Psoas muscle (tissue), 8 donors: ENCODE measurements around the gene PACS2. TPM values are rescaled to one million over a fixed set of nuclear protein-coding genes. Genes with fewer than 3 reads are reported as not detected.

Experiments used
- ATAC-seq, 4 donors: fragments of 200-7000 bp; cut with Tn5 transposase; one replicate each; pipeline ENCODE4 v1.9.1; 2020; ENCODE audit warnings: moderate library complexity in 3 of 4, mild to moderate bottlenecking in 2 of 4
- DNase-seq, 2 donors: peaks; one replicate each; pipeline ENCODE4 v3.0.0-alpha.2; 2020
- H3K27ac ChIP-seq: fragments of 200-600 bp; one replicate; pipeline ENCODE4 v1.8.0; 2022
- H3K27me3 ChIP-seq, 3 donors: fragments of 200-600 bp in 1 of 3; one replicate each; pipeline versions ENCODE4 v1.6.1 to v1.8.0; 2013 to 2022; ENCODE audit warnings: low read length in 2 of 3, mild to moderate bottlenecking in 2 of 3, moderate library complexity in 1 of 3; ENCODE audit not compliant: insufficient read depth in 3 of 3
- H3K36me3 ChIP-seq, 2 donors: fragments of 200-600 bp in 1 of 2; one replicate each; pipeline versions ENCODE4 v1.6.1 to v1.8.0; 2013 to 2022; ENCODE audit warnings: low read depth in 1 of 2, mild to moderate bottlenecking in 1 of 2, moderate library complexity in 1 of 2; ENCODE audit not compliant: insufficient read depth in 1 of 2
- H3K4me1 ChIP-seq: fragments of 200-600 bp; one replicate; pipeline ENCODE4 v1.8.0; 2022
- H3K4me3 ChIP-seq: fragments of 200-600 bp; one replicate; pipeline ENCODE4 v1.8.0; 2022; ENCODE audit warnings: mild to moderate bottlenecking
- H3K9me3 ChIP-seq: fragments of 200-600 bp; one replicate; pipeline ENCODE4 v1.8.0; 2022
- CTCF ChIP-seq: fragments of 200-600 bp; IDR thresholded peaks from one replicate; pipeline ENCODE4 v1.8.0; 2022; ENCODE audit warnings: antibody characterized with exemption
- WGBS, 3 donors: extraction: QIAGEN DNeasy Blood & Tissue Kit; methylation state at CpG; one replicate each; pipeline versions ENCODE4 v1.1.6 to v1.1.7; 2013; 5-methylcytosine and 5-hydroxymethylcytosine counted together
- intact Hi-C, 2 donors: fragments of 100-400 bp; cut with DNase I; formaldehyde crosslinking; loops; one replicate each; pipeline versions ENCODE4 v1.11.0 to v1.14.2; 2022
- polyA plus RNA-seq, 3 donors: library from polyadenylated mRNA; stranded (reverse); fragments of 200-250 nt; gene quantifications; one replicate each; pipeline ENCODE4 v1.2.3, GENCODE V29; 2013
- total RNA-seq, 4 donors: library from RNA; stranded (reverse); fragmentation: NEBNext Ultra II Directional in 2 of 4; extraction: Animal tissue kit (Norgen Biotek cat#: 25700) in 2 of 4; gene quantifications; one replicate each; pipeline versions ENCODE4 v1.2.1 to v1.2.4, GENCODE V29; 2021 to 2023
- donor health status: healthy with polysubstance abuse.
- donor health status: DM: no; HTN: no; CAD: no; lungs with moderate emphysema.
- donor health status: Bipolar disorder and iron deficiency.
- donor health status: healthy.
- donor health status: DM: yes; HTN: yes; CAD: no.
- donor health status: DM: no; HTN: no; CAD: no.
- donor health status: DM: no; HTN: no; CAD: no.
- donor health status: DM: yes; HTN: yes; CAD: no.

Gene PACS2
- total and polyA plus RNA-seq, 7 donors: 57.1 to 83.1 (median 72.8) TPM

- ATAC-seq (peak; percentile 82 to 88 (median 86)), DNase-seq (peak; percentile 87 to 94)
- Histone ChIP-seq H3K9me3 (no peaks in the 10 kb centered on the region), H3K36me3 (no peaks in the 10 kb centered on the region), H3K27me3 (peaks cover 0 to 2% (median 0%) of the 10 kb centered on the region in 3 donors), H3K4me1 (peaks cover 23% of the 10 kb centered on the region), H3K4me3 (peak overlapping the region; percentile 67), H3K27ac (peak overlapping the region; percentile 81)
- intact Hi-C loops: loop anchor here in 1 of 2 donors (5.0 kb wide), 1 partner anchor 53 kb away; no protein-coding TSS in a partner anchor
- TF ChIP-seq CTCF: peak; percentile 79
- 17 to 22% (median 19%) methylated on average over 60 to 79 of the region's 79 CpGs for WGBS, 3 donors
Measured at GRCh38 chr14:105414456-105415371, 100.2 kb downstream of the PACS2 start.

GRCh38 chr14:105415481-105416428, 101.2 kb downstream of the PACS2 start:
- intact Hi-C loops: loop anchor here in 1 of 2 donors (5.0 kb wide), 1 partner anchor 52 kb away; no protein-coding TSS in a partner anchor
- DNase-seq (no peak), ATAC-seq (no peak)
- TF ChIP-seq CTCF: no peak
- Histone ChIP-seq H3K9me3 (no peaks in the 10 kb centered on the region), H3K4me1 (peaks cover 26% of the 10 kb centered on the region), H3K36me3 (no peaks in the 10 kb centered on the region), H3K27ac (peak overlapping the region; percentile 81), H3K4me3 (peak overlapping the region; percentile 67), H3K27me3 (peaks cover 0 to 2% (median 0%) of the 10 kb centered on the region in 3 donors)
- WGBS, 3 donors: 74 to 81% (median 75%) methylated on average over 25 of the region's 25 CpGs

GRCh38 chr14:105416671-105417070, 102.1 kb downstream of the PACS2 start:
- Histone ChIP-seq H3K9me3 (no peaks in the 10 kb centered on the region), H3K27ac (peak overlapping the region; percentile 81), H3K4me3 (no peak overlapping the region), H3K27me3 (no peaks in the 10 kb centered on the region), H3K36me3 (no peaks in the 10 kb centered on the region), H3K4me1 (peaks cover 33% of the 10 kb centered on the region)
- no peak for TF ChIP-seq CTCF
- 77 to 84% (median 78%) methylated on average over 11 of the region's 11 CpGs for WGBS, 3 donors
- DNase-seq (no peak), ATAC-seq (no peak)
- intact Hi-C loops: loop anchor here in 1 of 2 donors (5.0 kb wide), 1 partner anchor 51 kb away; no protein-coding TSS in a partner anchor

- intact Hi-C loops: loop anchor here in 1 of 2 donors (5.0 kb wide), 1 partner anchor 50 kb away; no protein-coding TSS in a partner anchor
- peaks cover 33% of the 10 kb centered on the region for H3K4me1 ChIP-seq
- no peaks in the 10 kb centered on the region for H3K27me3 ChIP-seq
- DNase-seq: no peak
- no peak overlapping the region for H3K4me3 ChIP-seq
- no peak for TF ChIP-seq CTCF
- no peaks in the 10 kb centered on the region for H3K9me3 ChIP-seq
- H3K36me3 ChIP-seq: no peaks in the 10 kb centered on the region
- H3K27ac ChIP-seq: no peak overlapping the region
- WGBS, 3 donors: 85 to 95% (median 92%) methylated on average over 3 of the region's 3 CpGs
- no peak for ATAC-seq
Measured at GRCh38 chr14:105417690-105418121, 103.2 kb downstream of the PACS2 start.
